Endothelial cell of umbilical vein (primary cell): ENCODE data around the gene TYK2. TPM values are rescaled to one million over a fixed set of nuclear protein-coding genes. Genes with fewer than 3 reads are reported as not detected.

ENCODE experiments used
- BruUV-seq: library from RNA; stranded (reverse); fragments of 400-500 nt; replicated peaks from 2 replicates; lab custom pipeline; 2021; lab: Mats Ljungman, UMichigan
- CTCF ChIA-PET: fragments of 300-600, 350-600 bp; sonication (Branson Sonifier 250); formaldehyde crosslinking; loops from one replicate; lab custom pipeline; 2021; ENCODE audit warnings: antibody characterized with exemption, inconsistent platforms; lab: Charles Lee
- POLR2A ChIA-PET: fragments of 300-600, 350-600 bp; sonication (Branson Sonifier 250); formaldehyde crosslinking; loops from one replicate; lab custom pipeline; 2021; ENCODE audit warnings: antibody characterized with exemption, inconsistent platforms; lab: Charles Lee
- DNase-seq: peaks from one replicate; pipeline ENCODE4 v3.0.0-alpha.2; 2011; ENCODE audit warnings: low read depth, low spot score
- FAIRE-seq: peaks from 2 replicates; lab custom pipeline; 2011; peaks lifted over from hg19 to GRCh38; lab: Jason Lieb, UNC
- H2AFZ ChIP-seq: 2 replicates; pipeline ENCODE4 v1.6.0; 2012; ENCODE audit warnings: low read depth, low read length, control low read depth, inconsistent platforms
- H3K27ac ChIP-seq: 2 replicates; pipeline ENCODE4 v1.5.1; 2011; ENCODE audit warnings: low read depth, mild to moderate bottlenecking, control low read depth, low read length, moderate library complexity; ENCODE audit not compliant: insufficient read depth
- H3K27me3 ChIP-seq, 2 experiments: 2 replicates each; pipeline versions ENCODE4 v1.6.0 to v1.6.1; 2011; ENCODE audit warnings: low read length in 2 of 2, mixed read lengths in 1 of 2; ENCODE audit not compliant: control insufficient read depth in 2 of 2, insufficient read depth in 2 of 2
- H3K36me3 ChIP-seq, 2 experiments: 2 replicates in 1 of 2; 3 replicates in 1 of 2; pipeline ENCODE4 v1.5.1; 2011; ENCODE audit warnings: low read length in 2 of 2, mild to moderate bottlenecking in 1 of 2, moderate library complexity in 1 of 2; ENCODE audit not compliant: control insufficient read depth in 2 of 2, insufficient read depth in 2 of 2; ENCODE audit errors: extremely low read depth in 1 of 2
- H3K4me1 ChIP-seq: 3 replicates; pipeline ENCODE4 v1.5.1; 2011; ENCODE audit warnings: mild to moderate bottlenecking, low read length; ENCODE audit not compliant: control insufficient read depth, insufficient read depth; ENCODE audit errors: extremely low read depth
- H3K4me2 ChIP-seq: 2 replicates; pipeline ENCODE4 v1.6.1; 2011; ENCODE audit warnings: low read length, control low read depth, mixed read lengths; ENCODE audit not compliant: insufficient read depth
- H3K4me3 ChIP-seq, 3 experiments: fragments of 200-600 bp in 1 of 3; sonication (generic), shearing (Covaris generic) in 1 of 3; replicated peaks in 1 of 3; 2 replicates each; pipeline ENCODE4 v1.5.1; 2011 to 2016; ENCODE audit warnings: control low read depth in 3 of 3, low read length in 3 of 3, mild to moderate bottlenecking in 2 of 3, inconsistent platforms in 1 of 3, low read depth in 1 of 3, moderate library complexity in 1 of 3; ENCODE audit not compliant: insufficient read depth in 1 of 3
- H3K79me2 ChIP-seq: 2 replicates; pipeline ENCODE4 v1.6.0; 2012; ENCODE audit warnings: low read length, inconsistent platforms; ENCODE audit not compliant: control insufficient read depth, insufficient read depth
- H3K9ac ChIP-seq: replicated peaks from 2 replicates; pipeline ENCODE3; 2011; ENCODE audit warnings: low read length, control low read depth; ENCODE audit not compliant: insufficient read depth; ENCODE audit errors: extremely low read depth
- H3K9me1 ChIP-seq: replicated peaks from 3 replicates; pipeline ENCODE4 v1.6.0; 2011; ENCODE audit warnings: mild to moderate bottlenecking, low read length; ENCODE audit not compliant: control insufficient read depth, insufficient read depth; ENCODE audit errors: extremely low read depth
- H3K9me3 ChIP-seq: replicated peaks from 2 replicates; pipeline ENCODE4 v1.5.1; 2012; ENCODE audit warnings: low read length, inconsistent platforms; ENCODE audit not compliant: control insufficient read depth, insufficient read depth
- H4K20me1 ChIP-seq: replicated peaks from 2 replicates; pipeline ENCODE3; 2011; ENCODE audit warnings: mild to moderate bottlenecking, low read length; ENCODE audit not compliant: control insufficient read depth, insufficient read depth; ENCODE audit errors: extremely low read depth
- FOS ChIP-seq: IDR thresholded peaks from 2 replicates; pipeline ENCODE4 v1.6.1; 2011; ENCODE audit warnings: mild to moderate bottlenecking, low read length, moderate library complexity, borderline replicate concordance; ENCODE audit not compliant: insufficient read depth
- MYC ChIP-seq: IDR thresholded peaks from one replicate; pipeline ENCODE4 v1.6.1; 2011; ENCODE audit warnings: mild to moderate bottlenecking, low read depth, low read length
- POLR2A ChIP-seq: IDR thresholded peaks from 2 replicates; pipeline ENCODE4 v1.6.1; 2012; ENCODE audit warnings: low read depth, mild to moderate bottlenecking, control low read depth, low read length
- dilution Hi-C: fragments of 300-500 bp; cut with MboI; formaldehyde crosslinking; loops from one replicate; pipeline ENCODE4 v1.15.0; 2019; ENCODE audit warnings: low sequenced_read_pairs; ENCODE audit not compliant: extremely low pct_ligation_motif_present
- intact Hi-C: fragments of 100-400 bp; cut with micrococcal nuclease; formaldehyde crosslinking; loops from one replicate; pipeline ENCODE4 v1.10.0; 2022
- polyA plus RNA-seq, 4 experiments: library from polyadenylated mRNA; depleted of rRNA in 3 of 4; stranded (reverse) in 3 of 4; unstranded in 1 of 4; fragments of >200 nt; gene quantifications; 2 replicates each; pipeline versions ENCODE4 v1.2.1 to v1.2.3, GENCODE V29; 2011 to 2012; ENCODE audit warnings: missing spikeins in 1 of 4
- total RNA-seq: library from RNA; stranded (reverse); gene quantifications from 2 replicates; pipeline ENCODE4 v1.2.3, GENCODE V29; 2021
- TF ChIP-seq, protein P1 (sequence below), 2 donors: IDR thresholded peaks; 1 replicate in 1 of 2; 2 replicates in 1 of 2; pipeline ENCODE4 v1.5.1; 2011; ENCODE audit warnings: low read length in 2 of 2, mild to moderate bottlenecking in 2 of 2, moderate library complexity in 2 of 2, control low read depth in 1 of 2, inconsistent platforms in 1 of 2, low read depth in 1 of 2; ENCODE audit not compliant: insufficient read depth in 1 of 2; ENCODE audit errors: extremely low read depth in 1 of 2
- TF ChIP-seq, protein P2 (sequence below): IDR thresholded peaks from 2 replicates; pipeline ENCODE4 v1.6.1; 2011; ENCODE audit not compliant: insufficient read depth, insufficient read length

Gene TYK2
- total and polyA plus RNA-seq, 2 donors (not counting 3 experiments of a cell fraction or from before 2014, with no cell fraction given): 92.9 to 138 TPM

DNA sequence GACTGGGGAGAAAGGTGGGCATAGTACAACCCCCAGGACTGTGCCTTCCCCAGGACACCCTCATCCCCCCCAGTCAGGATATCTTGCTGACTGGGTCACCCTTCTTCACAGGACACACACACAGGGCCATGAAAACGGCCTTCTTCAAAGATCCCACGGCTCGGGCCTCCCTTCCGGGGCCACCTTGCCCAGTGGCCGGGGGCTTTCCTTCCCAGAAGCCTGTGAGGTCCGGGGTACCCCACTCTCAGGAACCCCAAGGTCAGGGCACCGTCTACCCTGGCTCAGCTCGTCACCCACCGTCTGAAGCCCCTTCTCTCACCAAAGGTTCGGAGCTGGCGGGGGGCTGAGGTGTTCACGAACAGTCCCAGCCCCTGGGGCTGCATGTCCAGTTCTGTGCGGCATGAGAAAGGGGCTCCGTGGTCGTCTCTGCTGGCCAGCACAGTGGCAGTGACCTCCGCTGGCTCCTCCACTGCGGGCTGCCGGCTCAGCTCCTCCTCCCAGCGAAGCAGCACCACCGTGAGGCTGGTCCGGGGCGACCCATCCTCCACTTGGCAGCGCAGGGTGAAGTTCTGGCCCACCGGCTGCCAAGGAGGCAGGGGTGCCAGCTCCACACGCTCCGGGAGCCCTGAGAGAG is 44.9 kb downstream of the TYK2 start:
- Histone ChIP-seq H3K9me1 (no peaks in the 10 kb centered on the region), H4K20me1 (no peaks in the 10 kb centered on the region), H3K36me3 (no peaks in the 10 kb centered on the region), H2AFZ (peak overlapping the region; percentile 67), H3K27ac (no peak overlapping the region), H3K4me1 (peaks cover 16% of the 10 kb centered on the region), H3K79me2 (peaks cover 20% of the 10 kb centered on the region), H3K9ac (no peak overlapping the region), H3K9me3 (no peaks in the 10 kb centered on the region), H3K4me3 (no peak overlapping the region), H3K27me3 (no peaks in the 10 kb centered on the region), H3K4me2 (no peak overlapping the region)
- dilution Hi-C loops (no loop called here), intact Hi-C loops (loop anchor here (2.0 kb wide), 1 partner anchor 45 kb away; no protein-coding TSS in a partner anchor)
- no peak for TF ChIP-seq MYC
- TF ChIP-seq, protein P1, sequence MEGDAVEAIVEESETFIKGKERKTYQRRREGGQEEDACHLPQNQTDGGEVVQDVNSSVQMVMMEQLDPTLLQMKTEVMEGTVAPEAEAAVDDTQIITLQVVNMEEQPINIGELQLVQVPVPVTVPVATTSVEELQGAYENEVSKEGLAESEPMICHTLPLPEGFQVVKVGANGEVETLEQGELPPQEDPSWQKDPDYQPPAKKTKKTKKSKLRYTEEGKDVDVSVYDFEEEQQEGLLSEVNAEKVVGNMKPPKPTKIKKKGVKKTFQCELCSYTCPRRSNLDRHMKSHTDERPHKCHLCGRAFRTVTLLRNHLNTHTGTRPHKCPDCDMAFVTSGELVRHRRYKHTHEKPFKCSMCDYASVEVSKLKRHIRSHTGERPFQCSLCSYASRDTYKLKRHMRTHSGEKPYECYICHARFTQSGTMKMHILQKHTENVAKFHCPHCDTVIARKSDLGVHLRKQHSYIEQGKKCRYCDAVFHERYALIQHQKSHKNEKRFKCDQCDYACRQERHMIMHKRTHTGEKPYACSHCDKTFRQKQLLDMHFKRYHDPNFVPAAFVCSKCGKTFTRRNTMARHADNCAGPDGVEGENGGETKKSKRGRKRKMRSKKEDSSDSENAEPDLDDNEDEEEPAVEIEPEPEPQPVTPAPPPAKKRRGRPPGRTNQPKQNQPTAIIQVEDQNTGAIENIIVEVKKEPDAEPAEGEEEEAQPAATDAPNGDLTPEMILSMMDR (IDR thresholded peaks at IDR 0.05; ENCODE audit: extremely low read depth in 1 of 2, insufficient read depth in 1 of 2, low read depth in 1 of 2, low read length in 2 of 2): no peak
- no peak for TF ChIP-seq POLR2A
- TF ChIP-seq, protein P2, sequence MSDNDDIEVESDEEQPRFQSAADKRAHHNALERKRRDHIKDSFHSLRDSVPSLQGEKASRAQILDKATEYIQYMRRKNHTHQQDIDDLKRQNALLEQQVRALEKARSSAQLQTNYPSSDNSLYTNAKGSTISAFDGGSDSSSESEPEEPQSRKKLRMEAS: no peak
- TF ChIP-seq FOS: no peak
- no TSS peak for BruUV-seq
- DNase-seq (no peak), FAIRE-seq (no peak)
- POLR2A ChIA-PET: no interaction called here
- CTCF ChIA-PET: interaction anchor here (1.0 to 3.5 kb wide), 5 partner anchors 44 to 76 kb away, joined by 4 to 23 read pairs (median 17); partner anchors contain the start of genes ICAM1 and TYK2
